ENCODE data around the gene SCARB1. TPM values are rescaled to one million over a fixed set of nuclear protein-coding genes. Genes with fewer than 3 reads are reported as not detected.

The SCARB1 gene
- polyA plus RNA-seq, 10 donors = 16.5 to 30.6 (median 20.7) TPM

- peak in 1 of 3 donors; percentile 71 for DNase-seq
Measured at GRCh38 chr12:124777399-124778372, 86.0 kb downstream of the SCARB1 start.

- no peak for DNase-seq
Measured at GRCh38 chr12:124776125-124776513, 87.5 kb downstream of the SCARB1 start.

GRCh38 chr12:124774462-124775167, 89.0 kb downstream of the SCARB1 start:
- peak; percentile 63 to 92 (median 82) for DNase-seq

- DNase-seq = no peak
Measured at GRCh38 chr12:124774054-124774461, 89.6 kb downstream of the SCARB1 start.

GRCh38 chr12:124772289-124773170, 91.1 kb downstream of the SCARB1 start:
- DNase-seq = no peak

- peak; percentile 70 to 91 (median 88) for DNase-seq
Measured at GRCh38 chr12:124771462-124772288, 92.0 kb downstream of the SCARB1 start.

GRCh38 chr12:124770728-124771127, 92.9 kb downstream of the SCARB1 start:
- DNase-seq = no peak

- no peak for DNase-seq
Measured at GRCh38 chr12:124769881-124770512, 93.7 kb downstream of the SCARB1 start.

GRCh38 chr12:124769163-124769530, 94.5 kb downstream of the SCARB1 start:
- DNase-seq = no peak

- DNase-seq = no peak
Measured at GRCh38 chr12:124768452-124769162, 95.1 kb downstream of the SCARB1 start.

- peak; percentile 65 to 91 (median 84) for DNase-seq
Measured at GRCh38 chr12:124767066-124767821, 96.4 kb downstream of the SCARB1 start.

GRCh38 chr12:124766727-124767065, 97.0 kb downstream of the SCARB1 start:
- no peak for DNase-seq

- DNase-seq = no peak
Measured at GRCh38 chr12:124765581-124766489, 97.8 kb downstream of the SCARB1 start.

GRCh38 chr12:124764870-124765580, 98.6 kb downstream of the SCARB1 start:
- DNase-seq = peak; percentile 61 to 87 (median 79)

GRCh38 chr12:124764451-124764850, 99.2 kb downstream of the SCARB1 start:
- DNase-seq = peak in 1 of 3 donors; percentile 71

- DNase-seq = no peak
Measured at GRCh38 chr12:124763594-124763979, 100.1 kb downstream of the SCARB1 start.

Data from muscle of back (tissue), 11 donors.